ENCODE data around the gene TRIM72. TPM values are rescaled to one million over a fixed set of nuclear protein-coding genes. Genes with fewer than 3 reads are reported as not detected.

The TRIM72 gene
- total and polyA plus RNA-seq, 9 of the 15 experiments (the other 6 are each of a cell fraction or from before 2014, with no cell fraction given) = under 0.01 TPM; not detected in 8

GRCh38 chr16:31186930-31187807, 26.8 kb upstream of the TRIM72 start (continued):
- TF ChIP-seq ZNF449 (CRISPR knock-in tag; IDR thresholded peaks at IDR 0.05) = no peak

GRCh38 chr16:31187808-31188189, 26.1 kb upstream of the TRIM72 start:
- ChIA-PET CTCF (ENCODE audit: low intra/inter-chr PET ratio) (no interaction called here), POLR2A (interaction anchor here (0.7 to 1.0 kb wide), 4 partner anchors 10 to 686 kb away, joined by 3 read pairs; partner anchors contain the start of genes KAT8 and ZNF267)
- WGBS (ENCODE audit: insufficient coverage, low coverage, missing lambda C conversion rate) = 93% methylated on average over 8 of the region's 8 CpGs
- FAIRE-seq (no peak), DNase-seq (ENCODE audit: extremely low read depth in 1 of 4, low spot score in 3 of 4) (no peak), ATAC-seq (peak; percentile 9)
- in situ Hi-C loops (cut with MboI) = no loop called here
- TF ChIP-seq SAFB (IDR thresholded peaks at IDR 0.05; ENCODE audit: borderline replicate concordance, low read depth, low read length) = no peak
- peak; percentile 40; the same call in 1 of the 2 replicates for TF ChIP-seq RBFOX2 (IDR thresholded peaks at IDR 0.05; ENCODE audit: low read depth, low read length)
- TF ChIP-seq RHOXF2B (CRISPR knock-in tag; conservative IDR thresholded peaks at IDR 0.05) = no peak
- no peak for TF ChIP-seq ZNF707 (CRISPR knock-in tag; conservative IDR thresholded peaks at IDR 0.05)
- 0 out of 6 replicates have a peak, but pooled peaks of 1 of the 3 experiments have one; percentile 3 for TF ChIP-seq CTCF (IDR thresholded peaks at IDR 0.05 in 2 of 3, conservative IDR thresholded peaks at IDR 0.05 in 1 of 3; ENCODE audit: insufficient read depth in 2 of 3, low read depth in 1 of 3, low read length in 3 of 3)
- Histone ChIP-seq H3K79me2 (ENCODE audit: control insufficient read depth, insufficient read depth, low read length) (peaks cover 76% of the 10 kb centered on the region), H3K4me1 (replicated peaks in 1 of 2; ENCODE audit: control insufficient read depth in 2 of 2, insufficient read depth in 2 of 2, low read length in 2 of 2) (peaks cover 6 to 7% of the 10 kb centered on the region in 2 experiments; a peak in 4 of 5 replicates), H3K27me3 (ENCODE audit: control insufficient read depth in 2 of 2, insufficient read depth in 2 of 2, low read length in 2 of 2) (no peaks in the 10 kb centered on the region), H3K4me3 (no peak overlapping the region), H3K9me3 (replicated peaks; ENCODE audit: control insufficient read depth, insufficient read depth, low read depth, low read length) (no peaks in the 10 kb centered on the region), H3K4me2 (ENCODE audit: insufficient read depth, low read length) (no peak overlapping the region), H3K36me3 (ENCODE audit: control insufficient read depth, insufficient read depth, low read length) (peaks cover 100% of the 10 kb centered on the region), H2AFZ (ENCODE audit: low read depth, low read length) (no peak overlapping the region), H3K9me1 (ENCODE audit: control insufficient read depth, insufficient read depth, low read length) (peaks cover 8% of the 10 kb centered on the region), H3K9ac (ENCODE audit: insufficient read depth in 1 of 2, low read depth in 2 of 2, low read length in 2 of 2) (no peak overlapping the region), H3K27ac (ENCODE audit: extremely low read depth, low read depth, low read length) (no peak overlapping the region), H4K20me1 (replicated peaks; ENCODE audit: control insufficient read depth, insufficient read depth, low read length) (peaks cover 31% of the 10 kb centered on the region)
- intact Hi-C loops (cut with micrococcal nuclease) = loop anchor here (10.0 kb wide), 1 partner anchor 257 kb away; the partner anchor contains the start of gene ZNF843
- no TSS peak for BruUV-seq (replicated peaks)

All from K562 (cell line).